ENCODE data around the gene LNP1. TPM values are rescaled to one million over a fixed set of nuclear protein-coding genes. Genes with fewer than 3 reads are reported as not detected.

Gene LNP1
- total and polyA plus RNA-seq, 2 of the 8 experiments (the other 6 are each of a cell fraction or from before 2014, with no cell fraction given), result 6.6 to 8.7 TPM

DNA sequence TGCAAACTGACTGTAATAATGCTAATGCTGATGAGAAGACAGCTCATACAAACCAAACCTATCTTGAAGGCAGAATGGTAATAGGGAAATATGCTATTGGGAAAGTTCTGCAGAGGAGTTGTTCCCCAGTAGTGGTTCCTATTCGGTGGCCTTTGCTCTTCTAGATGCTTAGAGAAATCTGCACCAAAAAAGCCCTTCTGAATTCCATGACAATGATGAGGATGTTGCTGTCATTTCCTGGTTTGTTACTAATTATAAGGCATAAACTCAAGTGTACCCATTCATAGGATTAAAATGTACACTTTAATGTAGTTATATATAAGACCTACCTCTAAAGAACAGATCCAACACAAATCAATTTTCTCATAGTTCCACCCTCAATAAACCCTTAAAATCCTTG is 30.6 kb upstream of the LNP1 start:
- no peak overlapping the region for H3K9ac ChIP-seq (replicated peaks in 1 of 4; ENCODE audit: extremely low read depth in 1 of 4, low read depth in 3 of 4, low read length in 3 of 4)
- no peak overlapping the region for H2BK120ac ChIP-seq (replicated peaks; ENCODE audit: low read depth, low read length)
- peaks cover 0 to 1% of the 10 kb centered on the region in 2 experiments for H4K20me1 ChIP-seq (replicated peaks in 1 of 2; ENCODE audit: control insufficient read depth in 1 of 2, insufficient read depth in 2 of 2, low read length in 2 of 2)
- no peak overlapping the region for H3K4ac ChIP-seq (replicated peaks; ENCODE audit: insufficient read length, low read depth, low read length)
- no peak overlapping the region for H2AK5ac ChIP-seq (ENCODE audit: low read depth, low read length)
- H3K36me3 ChIP-seq (ENCODE audit: control insufficient read depth in 2 of 4, insufficient read depth in 4 of 4, low read length in 3 of 4), result peaks cover 3 to 67% (median 28%) of the 10 kb centered on the region in 4 experiments
- H4K5ac ChIP-seq (ENCODE audit: insufficient read length, low read depth, low read length), result no peak overlapping the region
- H3K79me2 ChIP-seq (ENCODE audit: control insufficient read depth in 1 of 2, insufficient read depth in 2 of 2, low read length in 2 of 2), result no peaks in the 10 kb centered on the region
- ChIA-PET POLR2A (ENCODE audit: partially characterized antibody) (interaction anchor here (1.2 to 1.5 kb wide), 2 partner anchors 11 to 31 kb away, joined by 3 to 8 read pairs; partner anchors contain the start of gene LNP1), CTCF (ENCODE audit: partially characterized antibody) (interaction anchor here (0.9 kb wide), 1 partner anchor 16 kb away, joined by 5 read pairs; no protein-coding TSS in a partner anchor)
- no peak overlapping the region for H3K56ac ChIP-seq (replicated peaks; ENCODE audit: insufficient read length, low read depth, low read length)
- DNase-seq (ENCODE audit: low read depth in 1 of 2, low spot score in 2 of 2) (no peak), FAIRE-seq (no peak)
- no peak overlapping the region for H3K18ac ChIP-seq (ENCODE audit: extremely low read depth, low read length)
- H2BK15ac ChIP-seq (ENCODE audit: low read length), result no peak overlapping the region
- no peak overlapping the region for H2BK12ac ChIP-seq (ENCODE audit: low read depth, low read length)
- no peaks in the 10 kb centered on the region for H3K23me2 ChIP-seq (ENCODE audit: low read depth, low read length)
- no peak overlapping the region for H2AFZ ChIP-seq (ENCODE audit: low read length)
- H3K4me1 ChIP-seq (replicated peaks in 1 of 4; ENCODE audit: control insufficient read depth in 3 of 4, insufficient read depth in 4 of 4, low read length in 3 of 4), result no peaks in the 10 kb centered on the region
- no peak overlapping the region for H2BK20ac ChIP-seq (ENCODE audit: low read length)
- no peak overlapping the region for H3K4me2 ChIP-seq (ENCODE audit: insufficient read depth in 1 of 2, low read depth in 2 of 2, low read length in 2 of 2)
- H3K79me1 ChIP-seq (ENCODE audit: low read depth, low read length), result 0 out of 2 replicates have a peak, but pooled peaks cover 2% of the 10 kb centered on the region
- no peak overlapping the region for H3K23ac ChIP-seq (ENCODE audit: insufficient read length)
- no peaks in the 10 kb centered on the region for H3K9me3 ChIP-seq (ENCODE audit: insufficient read depth in 2 of 2, low read depth in 1 of 2, low read length in 1 of 2)
- no peak overlapping the region for H3K14ac ChIP-seq (ENCODE audit: insufficient read length)
- no peaks in the 10 kb centered on the region for H3K27me3 ChIP-seq (replicated peaks in 1 of 4; ENCODE audit: control insufficient read depth in 3 of 4, extremely low read depth in 1 of 4, insufficient read depth in 3 of 4, low read length in 3 of 4)
- WGBS, 2 experiments (ENCODE audit: extremely low coverage in 1 of 2, insufficient coverage in 1 of 2, insufficient read length in 1 of 2, insufficient replicate concordance in 2 of 2, low coverage in 1 of 2, low lambda C conversion rate in 2 of 2, missing lambda C conversion rate in 1 of 2), result 88% methylated on average over 1 of the region's 1 CpG; no CpG with 5 or more reads in 1 of the 2 experiments
- no peak overlapping the region for H4K91ac ChIP-seq (replicated peaks; ENCODE audit: insufficient read length, low read length)
- no peak overlapping the region for H3K4me3 ChIP-seq (ENCODE audit: extremely low read depth in 1 of 4, insufficient read depth in 2 of 4, low read depth in 3 of 4, low read length in 4 of 4)
- H4K8ac ChIP-seq (ENCODE audit: extremely low read depth, insufficient read depth, low read length), result no peak overlapping the region
- H3K27ac ChIP-seq (ENCODE audit: low read depth, low read length), result no peak overlapping the region
- no peak overlapping the region for H2BK5ac ChIP-seq (ENCODE audit: low read depth, low read length)
- no peak for TF ChIP-seq SP4 (IDR thresholded peaks at IDR 0.05; ENCODE audit: low read length)
- TF ChIP-seq KDM5A (IDR thresholded peaks at IDR 0.05; ENCODE audit: low read length), result no peak
- TF ChIP-seq RAD21 (IDR thresholded peaks at IDR 0.05 in 1 of 2, conservative IDR thresholded peaks at IDR 0.05 in 1 of 2; ENCODE audit: low read depth in 2 of 2, low read length in 2 of 2), result no peak
- no peak for TF ChIP-seq TEAD4 (IDR thresholded peaks at IDR 0.05; ENCODE audit: low read depth, low read length)
- TF ChIP-seq JUN (IDR thresholded peaks at IDR 0.05; ENCODE audit: low read depth, low read length), result no peak
- no peak for TF ChIP-seq CBX8 (IDR thresholded peaks at IDR 0.05; ENCODE audit: borderline replicate concordance, low read depth, low read length)
- TF ChIP-seq HDAC2 (IDR thresholded peaks at IDR 0.05; ENCODE audit: borderline replicate concordance in 1 of 2, low read depth in 2 of 2, low read length in 2 of 2), result no peak
- no peak for TF ChIP-seq PHF8 (conservative IDR thresholded peaks at IDR 0.05; ENCODE audit: low read depth, low read length)
- no peak for TF ChIP-seq SIX5 (IDR thresholded peaks at IDR 0.05; ENCODE audit: low read depth, low read length)
- no peak for TF ChIP-seq SUZ12 (IDR thresholded peaks at IDR 0.05; ENCODE audit: low read length)
- no peak for TF ChIP-seq TAF1 (IDR thresholded peaks at IDR 0.05; ENCODE audit: low read depth, low read length)
- TF ChIP-seq, protein P1, sequence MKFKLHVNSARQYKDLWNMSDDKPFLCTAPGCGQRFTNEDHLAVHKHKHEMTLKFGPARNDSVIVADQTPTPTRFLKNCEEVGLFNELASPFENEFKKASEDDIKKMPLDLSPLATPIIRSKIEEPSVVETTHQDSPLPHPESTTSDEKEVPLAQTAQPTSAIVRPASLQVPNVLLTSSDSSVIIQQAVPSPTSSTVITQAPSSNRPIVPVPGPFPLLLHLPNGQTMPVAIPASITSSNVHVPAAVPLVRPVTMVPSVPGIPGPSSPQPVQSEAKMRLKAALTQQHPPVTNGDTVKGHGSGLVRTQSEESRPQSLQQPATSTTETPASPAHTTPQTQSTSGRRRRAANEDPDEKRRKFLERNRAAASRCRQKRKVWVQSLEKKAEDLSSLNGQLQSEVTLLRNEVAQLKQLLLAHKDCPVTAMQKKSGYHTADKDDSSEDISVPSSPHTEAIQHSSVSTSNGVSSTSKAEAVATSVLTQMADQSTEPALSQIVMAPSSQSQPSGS (IDR thresholded peaks at IDR 0.05; ENCODE audit: low read length), result no peak
